GM08714 (cell line): Measurements from ENCODE around the gene ZNF207.
"Not testable (repeated sequence)": the region's sequence is repeated elsewhere in the genome, so short reads cannot be mapped to it uniquely, and the experiment has no call there.

ENCODE experiments used
- H3K4me3 ChIP-seq: fragments of 200-500 bp; sonication (Bioruptor generic); 2 replicates; pipeline ENCODE4 v1.5.1; 2014; ENCODE audit warnings: mild to moderate bottlenecking, low read length, inconsistent platforms
- ZNF274 ChIP-seq: IDR thresholded peaks from 2 replicates; pipeline ENCODE4 v1.6.1; 2012; ENCODE audit warnings: mild to moderate bottlenecking, low read depth, low read length

ZNF207 gene

DNA sequence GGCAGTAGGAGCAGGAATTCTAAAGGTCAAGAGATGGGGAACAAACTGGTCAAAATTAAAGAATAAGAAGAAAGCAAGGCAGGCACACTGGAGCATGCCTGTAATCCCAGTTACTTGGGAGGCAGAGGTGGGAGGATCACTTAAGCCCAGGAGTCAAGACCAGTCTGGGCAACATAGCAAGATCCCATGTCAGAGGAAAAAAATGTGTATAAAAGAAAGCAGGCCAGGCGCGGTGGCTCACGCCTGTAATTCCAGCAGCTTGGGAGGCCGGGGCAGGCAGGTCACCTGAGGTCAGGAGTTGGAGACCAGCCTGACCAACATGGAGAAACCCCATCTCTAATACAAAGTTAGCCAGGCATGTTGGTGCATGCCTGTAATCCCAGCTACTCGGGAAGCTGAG, 43.9 kb downstream of the ZNF207 start:
- TF ChIP-seq ZNF274: no peak
- no peak overlapping the region for H3K4me3 ChIP-seq

DNA sequence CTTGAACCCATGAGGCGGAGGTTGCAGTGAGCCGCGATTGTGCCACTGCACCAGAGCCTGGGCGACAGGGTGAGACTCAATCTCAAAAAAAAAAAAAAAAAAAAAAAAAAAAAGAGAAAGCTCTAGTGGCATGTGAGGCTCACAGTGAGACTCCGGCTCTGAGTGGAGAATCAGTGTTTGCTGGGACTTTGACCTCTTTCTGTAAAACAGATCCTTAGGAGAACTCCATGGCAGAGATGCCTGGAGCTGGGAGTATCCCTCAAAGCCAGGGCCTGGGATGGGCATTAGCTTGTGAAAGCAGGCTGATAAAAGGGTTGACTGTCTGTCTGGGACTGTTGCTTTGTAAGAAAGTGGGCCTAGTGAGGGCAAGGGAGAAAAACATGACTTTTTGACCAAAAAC, 46.4 kb downstream of the ZNF207 start:
- TF ChIP-seq ZNF274: no peak

DNA sequence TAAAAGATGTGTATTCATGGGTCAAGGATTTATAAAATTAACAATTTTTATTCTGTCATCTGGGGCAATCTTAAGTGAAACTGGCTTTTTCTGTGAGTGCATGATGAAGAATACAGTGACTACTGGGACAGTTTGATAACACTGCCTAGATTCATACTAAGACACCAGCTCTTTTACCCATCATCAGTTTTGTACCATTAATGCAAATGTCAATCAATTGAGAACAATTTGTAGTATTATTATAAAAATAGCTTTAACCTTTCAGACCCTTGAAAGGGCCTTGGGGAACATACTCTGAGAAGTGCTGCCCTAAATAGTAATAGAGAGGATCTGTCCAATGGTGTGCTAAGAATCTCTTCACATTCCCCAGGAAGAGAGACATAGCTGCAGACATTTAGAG, 49.0 kb downstream of the ZNF207 start:
- no peak overlapping the region for H3K4me3 ChIP-seq
- no peak for TF ChIP-seq ZNF274

More for the DNA sequence above, 46.4 kb downstream of the ZNF207 start:
- H3K4me3 ChIP-seq: no peak overlapping the region

DNA sequence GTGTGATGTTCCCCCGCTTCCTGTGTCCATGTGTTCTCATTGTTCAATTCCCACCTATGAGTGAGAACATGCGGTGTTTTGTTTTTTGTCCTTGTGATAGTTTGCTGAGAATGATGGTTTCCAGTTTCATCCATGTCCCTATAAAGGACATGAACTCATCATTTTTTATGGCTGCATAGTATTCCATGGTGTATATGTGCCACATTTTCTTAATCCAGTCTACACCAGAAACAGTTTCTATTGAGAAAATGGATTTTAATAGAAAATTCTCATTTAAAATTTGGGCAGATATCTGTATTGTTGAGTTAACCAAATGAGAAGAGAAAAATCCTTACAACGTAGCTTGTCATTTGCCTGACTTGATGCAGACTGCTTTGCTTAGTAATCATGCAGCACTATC, 60.1 kb downstream of the ZNF207 start:
- not testable (repeated sequence) for H3K4me3 ChIP-seq

DNA sequence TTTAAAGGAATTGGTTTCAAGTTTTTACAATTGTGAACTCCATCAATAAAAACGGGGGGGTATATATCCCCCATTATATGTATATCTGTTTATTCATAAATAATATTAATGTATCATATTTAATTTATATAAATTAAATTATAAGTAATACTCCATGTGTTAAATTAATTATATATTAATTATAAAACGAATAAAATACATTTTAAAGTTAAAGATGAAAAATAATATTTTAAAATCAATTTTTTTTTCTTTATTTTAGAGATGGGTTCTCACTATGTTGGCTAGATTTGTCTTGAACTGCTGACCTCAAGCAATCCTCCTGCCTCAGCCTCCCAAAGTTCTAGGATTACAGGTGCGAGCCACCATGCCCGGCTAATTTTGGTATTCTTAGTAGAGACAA, 76.9 kb downstream of the ZNF207 start:
- no peak overlapping the region for H3K4me3 ChIP-seq

DNA sequence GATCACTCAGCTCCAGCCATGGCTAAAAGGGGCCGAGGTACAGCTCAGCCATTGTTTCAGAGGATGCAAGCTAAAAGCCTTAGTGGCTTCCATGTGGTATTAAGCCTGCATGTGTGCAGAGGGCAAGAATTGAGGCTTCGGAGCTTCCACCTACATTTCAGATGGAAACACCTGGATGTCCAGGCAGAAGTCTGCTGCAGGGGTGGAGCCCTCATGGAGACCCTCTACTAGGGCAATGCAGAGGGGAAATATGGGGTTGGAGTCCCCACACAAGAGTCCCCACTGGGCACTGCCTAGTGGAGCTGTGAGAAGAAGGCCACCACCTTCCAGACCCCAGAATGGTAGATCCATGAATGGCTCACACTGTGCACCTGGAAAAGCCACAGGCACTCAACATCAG, 79.6 kb downstream of the ZNF207 start:
- no peak overlapping the region for H3K4me3 ChIP-seq
- TF ChIP-seq ZNF274: no peak

More for the DNA sequence above, 76.9 kb downstream of the ZNF207 start:
- no peak for TF ChIP-seq ZNF274
